CD14-positive monocyte (primary cell): ENCODE measurements around the gene AP4B1. TPM values are rescaled to one million over a fixed set of nuclear protein-coding genes. Genes with fewer than 3 reads are reported as not detected.

Source experiments
- DNase-seq, 3 donors: peaks; one replicate each; pipeline ENCODE4 v3.0.0-alpha.2; 2011 to 2022
- H2AFZ ChIP-seq: 2 replicates; pipeline ENCODE4 v1.6.0; 2012; ENCODE audit warnings: mild to moderate bottlenecking, low read depth, low read length, inconsistent platforms; ENCODE audit not compliant: insufficient read depth, poor library complexity, severe bottlenecking
- H3K27ac ChIP-seq, 2 donors: 1 replicate in 1 of 2; 2 replicates in 1 of 2; pipeline ENCODE4 v1.5.1; 2012 to 2013; ENCODE audit warnings: low read length in 2 of 2, control low read depth in 1 of 2, inconsistent platforms in 1 of 2, low read depth in 1 of 2, mild to moderate bottlenecking in 1 of 2
- H3K27me3 ChIP-seq, 2 donors: one replicate each; pipeline versions ENCODE4 v1.6.0 to v1.6.1; 2011 to 2013; ENCODE audit warnings: low read length in 2 of 2; ENCODE audit not compliant: control insufficient read depth in 2 of 2, insufficient read depth in 2 of 2
- H3K36me3 ChIP-seq, 2 donors: replicated peaks in 1 of 2; 1 replicate in 1 of 2; 2 replicates in 1 of 2; pipeline versions ENCODE4 v1.5.1 to v1.6.1; 2012 to 2013; ENCODE audit warnings: low read length in 2 of 2, control low read depth in 1 of 2, inconsistent platforms in 1 of 2, mild to moderate bottlenecking in 1 of 2; ENCODE audit not compliant: insufficient read depth in 2 of 2, control insufficient read depth in 1 of 2
- H3K4me1 ChIP-seq, 2 donors: 1 replicate in 1 of 2; 2 replicates in 1 of 2; pipeline versions ENCODE4 v1.5.1 to v1.6.1; 2012 to 2013; ENCODE audit warnings: low read length in 2 of 2, control low read depth in 1 of 2, inconsistent platforms in 1 of 2, mild to moderate bottlenecking in 1 of 2, moderate library complexity in 1 of 2; ENCODE audit not compliant: insufficient read depth in 2 of 2, control insufficient read depth in 1 of 2
- H3K4me2 ChIP-seq: replicated peaks from 2 replicates; pipeline ENCODE3; 2012; ENCODE audit warnings: low read length, moderate library complexity, mild to moderate bottlenecking; ENCODE audit not compliant: poor library complexity, severe bottlenecking; ENCODE audit errors: extremely low read depth
- H3K4me3 ChIP-seq, 3 experiments: fragments of 200-600 bp in 1 of 3; sonication (generic) in 1 of 3; replicated peaks in 1 of 3; 1 replicate in 2 of 3; 2 replicates in 1 of 3; pipeline ENCODE4 v1.5.1; 2011 to 2013; ENCODE audit warnings: low read length in 3 of 3, mild to moderate bottlenecking in 3 of 3, control low read depth in 2 of 3, low read depth in 2 of 3, inconsistent platforms in 1 of 3, moderate library complexity in 1 of 3
- H3K79me2 ChIP-seq: 2 replicates; pipeline ENCODE4 v1.6.0; 2012; ENCODE audit warnings: mild to moderate bottlenecking, control low read depth, inconsistent platforms, low read length, moderate library complexity; ENCODE audit not compliant: insufficient read depth
- H3K9ac ChIP-seq: 2 replicates; pipeline ENCODE4 v1.6.0; 2017; ENCODE audit warnings: low read length, mild to moderate bottlenecking; ENCODE audit not compliant: insufficient read depth, poor library complexity, severe bottlenecking
- H3K9me3 ChIP-seq, 2 donors: replicated peaks in 1 of 2; 1 replicate in 1 of 2; 2 replicates in 1 of 2; pipeline versions ENCODE4 v1.5.1 to v1.6.1; 2012 to 2013; ENCODE audit warnings: low read length in 2 of 2, control low read depth in 1 of 2; ENCODE audit not compliant: control insufficient read depth in 1 of 2, insufficient read depth in 1 of 2
- H4K20me1 ChIP-seq: 2 replicates; pipeline ENCODE4 v1.6.0; 2012; ENCODE audit warnings: mild to moderate bottlenecking, low read length, control low read depth, moderate library complexity; ENCODE audit not compliant: insufficient read depth
- H3K27ac Mint-ChIP-seq, 7 donors: one replicate each; pipeline ENCODE4 v1.8.0; 2020; ENCODE audit warnings: mild to moderate bottlenecking in 7 of 7, mixed read lengths in 7 of 7, moderate library complexity in 6 of 7, inconsistent platforms in 2 of 7
- H3K27me3 Mint-ChIP-seq, 3 donors: one replicate each; pipeline ENCODE4 v1.8.0; 2021 to 2022; ENCODE audit warnings: low read depth in 3 of 3, mild to moderate bottlenecking in 3 of 3, mixed read lengths in 3 of 3, moderate library complexity in 3 of 3, inconsistent platforms in 1 of 3
- H3K36me3 Mint-ChIP-seq, 2 donors: one replicate each; pipeline ENCODE4 v1.8.0; 2020; ENCODE audit warnings: mixed read lengths in 2 of 2, inconsistent platforms in 1 of 2, mild to moderate bottlenecking in 1 of 2
- H3K4me1 Mint-ChIP-seq: one replicate; pipeline ENCODE4 v1.8.0; 2020; ENCODE audit warnings: mild to moderate bottlenecking, mixed read lengths
- H3K4me3 Mint-ChIP-seq, 2 donors: one replicate each; pipeline ENCODE4 v1.8.0; 2020; ENCODE audit warnings: mild to moderate bottlenecking in 2 of 2, mixed read lengths in 2 of 2, moderate library complexity in 1 of 2
- H3K9me3 Mint-ChIP-seq, 7 donors: one replicate each; pipeline ENCODE4 v1.8.0; 2020 to 2022; ENCODE audit warnings: mixed read lengths in 7 of 7, mild to moderate bottlenecking in 6 of 7, moderate library complexity in 6 of 7, inconsistent platforms in 2 of 7
- WGBS: methylation state at CpG from one replicate; pipeline ENCODE4 v1.1.5; 2013; ENCODE audit warnings: missing lambda C conversion rate; ENCODE audit not compliant: insufficient coverage; 5-methylcytosine and 5-hydroxymethylcytosine counted together
- intact Hi-C, 2 donors: fragments of 100-400 bp; cut with micrococcal nuclease; formaldehyde crosslinking; loops; one replicate each; pipeline versions ENCODE4 v1.15.0 to v1.15.1; 2023
- polyA plus RNA-seq, 3 donors: library from polyadenylated mRNA; depleted of rRNA in 1 of 3; unstranded in 2 of 3; stranded (reverse) in 1 of 3; fragments of 300-500 nt in 2 of 3; fragments of >200 nt in 1 of 3; fragmentation: Illumina TruSeq in 2 of 3; gene quantifications; 1 replicate in 2 of 3; 2 replicates in 1 of 3; pipeline ENCODE4 v1.2.3, GENCODE V29; 2012 to 2021
- TF ChIP-seq, protein P1 (sequence below): fragments of 200-600 bp; IDR thresholded peaks from one replicate; pipeline ENCODE4 v1.8.0; 2022; ENCODE audit warnings: antibody characterized with exemption, mild to moderate bottlenecking

AP4B1 gene
- polyA plus RNA-seq, 3 donors: 3.5 to 46.3 (median 6.1) TPM

DNA sequence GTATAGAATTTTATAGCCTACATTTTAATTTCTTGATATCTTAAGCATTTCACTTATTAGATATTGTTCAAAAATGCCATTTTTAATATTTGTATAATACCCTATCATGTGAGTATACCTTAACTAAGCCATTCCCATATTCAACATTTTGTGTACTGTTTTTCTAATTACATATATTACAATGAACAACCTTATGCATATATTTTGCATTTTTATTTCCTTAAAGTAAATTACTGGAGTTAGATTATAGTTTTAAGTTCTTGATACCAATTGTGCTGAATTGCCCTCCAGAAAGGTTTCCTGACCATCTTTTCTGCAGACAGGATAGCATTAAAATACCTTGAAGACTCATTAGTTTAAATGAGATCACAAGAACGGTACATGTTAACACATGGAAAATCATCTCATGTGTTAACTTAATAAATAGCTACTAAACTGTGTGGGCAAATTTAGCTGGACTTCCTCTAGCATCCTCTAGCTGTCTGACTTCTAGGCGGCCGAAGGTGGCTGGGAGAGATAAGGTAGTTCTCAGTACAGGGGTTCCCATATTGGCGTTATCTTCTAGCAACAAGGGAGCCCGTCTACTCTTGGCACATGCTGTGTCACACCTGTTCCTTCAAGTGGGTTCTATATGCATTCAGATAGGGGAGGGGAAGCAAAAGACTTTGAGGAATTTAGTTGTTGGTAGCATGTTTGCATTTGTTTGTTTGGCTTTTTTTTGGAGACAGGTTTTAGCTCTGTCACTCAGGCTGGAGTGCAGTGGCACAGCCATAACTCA lies 9.5 kb upstream of the AP4B1 start:
- intact Hi-C loops: no loop called here
- Histone ChIP-seq H3K36me3 (peaks cover 26 to 43% of the 10 kb centered on the region in 2 donors), H3K9ac (no peak overlapping the region), H3K4me2 (no peak overlapping the region), H3K27ac (no peak overlapping the region), H4K20me1 (no peaks in the 10 kb centered on the region), H3K9me3 (no peaks in the 10 kb centered on the region), H3K4me1 (no peaks in the 10 kb centered on the region), H3K4me3 (no peak overlapping the region), H3K79me2 (peaks cover 45% of the 10 kb centered on the region), H3K27me3 (no peaks in the 10 kb centered on the region), H2AFZ (no peak overlapping the region)
- peaks cover 41 to 55% of the 10 kb centered on the region in 2 donors for H3K36me3 Mint-ChIP-seq
- H3K4me1 Mint-ChIP-seq: peaks cover 14% of the 10 kb centered on the region
- H3K9me3 Mint-ChIP-seq: peaks cover 0 to 3% (median 0%) of the 10 kb centered on the region in 7 donors
- no peak overlapping the region for H3K4me3 Mint-ChIP-seq
- WGBS: 37% methylated on average over 2 of the region's 5 CpGs
- TF ChIP-seq, protein P1, sequence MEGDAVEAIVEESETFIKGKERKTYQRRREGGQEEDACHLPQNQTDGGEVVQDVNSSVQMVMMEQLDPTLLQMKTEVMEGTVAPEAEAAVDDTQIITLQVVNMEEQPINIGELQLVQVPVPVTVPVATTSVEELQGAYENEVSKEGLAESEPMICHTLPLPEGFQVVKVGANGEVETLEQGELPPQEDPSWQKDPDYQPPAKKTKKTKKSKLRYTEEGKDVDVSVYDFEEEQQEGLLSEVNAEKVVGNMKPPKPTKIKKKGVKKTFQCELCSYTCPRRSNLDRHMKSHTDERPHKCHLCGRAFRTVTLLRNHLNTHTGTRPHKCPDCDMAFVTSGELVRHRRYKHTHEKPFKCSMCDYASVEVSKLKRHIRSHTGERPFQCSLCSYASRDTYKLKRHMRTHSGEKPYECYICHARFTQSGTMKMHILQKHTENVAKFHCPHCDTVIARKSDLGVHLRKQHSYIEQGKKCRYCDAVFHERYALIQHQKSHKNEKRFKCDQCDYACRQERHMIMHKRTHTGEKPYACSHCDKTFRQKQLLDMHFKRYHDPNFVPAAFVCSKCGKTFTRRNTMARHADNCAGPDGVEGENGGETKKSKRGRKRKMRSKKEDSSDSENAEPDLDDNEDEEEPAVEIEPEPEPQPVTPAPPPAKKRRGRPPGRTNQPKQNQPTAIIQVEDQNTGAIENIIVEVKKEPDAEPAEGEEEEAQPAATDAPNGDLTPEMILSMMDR: no peak
- H3K27me3 Mint-ChIP-seq: peaks cover 0 to 3% (median 0%) of the 10 kb centered on the region in 3 donors
- peak overlapping the region in 2 of 7 donors; percentile 3 to 16 for H3K27ac Mint-ChIP-seq
- no peak for DNase-seq

DNA sequence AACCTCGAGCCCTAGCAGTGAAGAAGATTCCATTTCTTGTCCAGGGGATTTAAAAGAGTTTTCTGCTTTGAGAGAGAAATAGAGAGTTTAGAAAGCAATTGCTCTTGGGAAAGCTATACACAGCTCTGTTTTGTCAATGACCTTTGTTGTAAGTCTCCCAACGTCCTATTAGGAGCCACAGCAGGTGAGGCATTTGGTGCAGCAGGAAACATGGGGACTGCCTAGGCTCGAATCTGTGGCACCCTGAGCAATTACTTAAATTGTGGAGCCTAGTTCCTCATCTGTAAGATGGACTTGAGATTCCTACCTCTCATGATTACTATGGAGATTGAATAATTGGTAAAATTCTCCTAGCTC lies 8.7 kb upstream of the AP4B1 start:
- TF ChIP-seq, protein P1: no peak
- no peaks in the 10 kb centered on the region for H3K9me3 ChIP-seq
- H3K79me2 ChIP-seq: peaks cover 52% of the 10 kb centered on the region
- no peak overlapping the region for H3K4me3 Mint-ChIP-seq
- H3K27me3 ChIP-seq: no peaks in the 10 kb centered on the region
- WGBS: 59% methylated on average over 2 of the region's 3 CpGs
- no peaks in the 10 kb centered on the region for H3K27me3 Mint-ChIP-seq
- H3K4me3 ChIP-seq: no peak overlapping the region
- H3K27ac ChIP-seq: no peak overlapping the region
- intact Hi-C loops: no loop called here
- no peak overlapping the region for H2AFZ ChIP-seq
- peak overlapping the region in 4 of 7 donors; percentile 10 to 66 (median 51) for H3K27ac Mint-ChIP-seq
- H3K36me3 Mint-ChIP-seq: peaks cover 43 to 63% of the 10 kb centered on the region in 2 donors
- H3K36me3 ChIP-seq: peaks cover 27 to 50% of the 10 kb centered on the region in 2 donors
- no peaks in the 10 kb centered on the region for H3K4me1 ChIP-seq
- no peak overlapping the region for H3K4me2 ChIP-seq
- H4K20me1 ChIP-seq: no peaks in the 10 kb centered on the region
- no peak for DNase-seq
- peaks cover 19% of the 10 kb centered on the region for H3K4me1 Mint-ChIP-seq
- H3K9ac ChIP-seq: no peak overlapping the region
- H3K9me3 Mint-ChIP-seq: peaks cover 0 to 3% (median 0%) of the 10 kb centered on the region in 7 donors
